ENCODE data around the gene ATP1B3.
"Not testable (repeated sequence)": the region's sequence is repeated elsewhere in the genome, so short reads cannot be mapped to it uniquely, and the experiment has no call there.

ATP1B3 gene

DNA sequence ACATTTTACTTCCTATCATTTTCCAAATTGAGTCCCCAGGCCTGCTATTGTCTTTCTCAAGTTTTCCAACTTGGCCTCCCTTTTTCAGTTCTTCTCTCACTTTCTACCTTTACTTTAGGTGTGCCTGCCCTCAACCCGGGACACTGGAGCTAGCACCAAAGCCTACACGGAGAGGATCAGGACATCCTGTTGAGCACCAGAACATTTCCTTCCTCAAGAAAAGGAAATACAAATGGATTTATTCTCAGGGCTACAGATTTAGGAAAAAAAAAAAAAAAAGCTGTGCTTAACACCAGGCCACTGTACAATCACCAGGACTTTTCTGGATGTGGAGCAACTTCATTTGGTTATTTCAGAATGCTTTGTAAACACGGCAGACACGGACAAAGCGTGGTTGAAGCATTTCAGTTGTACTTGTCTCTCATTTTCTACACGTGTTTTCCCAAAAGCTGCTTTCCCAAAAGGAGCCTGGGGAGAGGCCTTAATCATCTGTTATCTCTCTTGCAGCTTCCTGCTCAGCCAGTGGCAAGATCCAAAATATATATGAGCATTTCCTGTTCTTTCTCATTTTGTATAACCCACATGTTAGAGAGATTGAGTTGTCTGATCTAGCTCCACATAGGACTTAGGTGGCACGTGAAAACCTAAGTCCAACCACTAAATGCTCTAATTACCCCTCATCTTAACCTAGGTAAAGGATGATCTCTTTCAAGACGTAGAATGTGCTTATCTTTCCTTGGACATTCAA lies 15.5 kb upstream of the ATP1B3 start:
- DNase-seq, result no peak

DNA sequence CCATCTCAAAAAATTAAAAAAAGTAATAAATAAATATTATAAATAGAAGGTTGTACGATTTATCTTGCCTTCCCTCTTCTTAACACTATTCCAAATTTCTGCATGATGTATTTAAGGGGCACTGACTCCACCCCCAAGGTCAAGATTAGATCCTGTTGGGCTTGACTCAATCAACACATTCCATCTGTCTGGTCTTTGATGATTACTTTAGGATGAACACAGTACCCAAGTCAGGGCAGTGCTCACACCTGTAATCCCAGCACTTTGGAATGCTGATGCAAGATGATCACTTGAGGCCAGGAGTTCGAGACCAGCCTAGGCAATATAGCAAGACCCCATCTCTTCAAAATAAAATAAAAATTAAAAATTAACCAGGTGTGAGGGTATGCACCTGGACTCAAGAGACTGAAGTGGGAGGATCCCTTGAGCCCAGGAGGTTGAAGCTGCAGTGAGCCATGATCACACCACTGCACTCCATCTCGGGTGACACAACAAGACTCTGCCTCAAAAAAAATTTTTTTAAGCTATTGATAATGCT lies 14.1 kb upstream of the ATP1B3 start:
- no peak for DNase-seq

DNA sequence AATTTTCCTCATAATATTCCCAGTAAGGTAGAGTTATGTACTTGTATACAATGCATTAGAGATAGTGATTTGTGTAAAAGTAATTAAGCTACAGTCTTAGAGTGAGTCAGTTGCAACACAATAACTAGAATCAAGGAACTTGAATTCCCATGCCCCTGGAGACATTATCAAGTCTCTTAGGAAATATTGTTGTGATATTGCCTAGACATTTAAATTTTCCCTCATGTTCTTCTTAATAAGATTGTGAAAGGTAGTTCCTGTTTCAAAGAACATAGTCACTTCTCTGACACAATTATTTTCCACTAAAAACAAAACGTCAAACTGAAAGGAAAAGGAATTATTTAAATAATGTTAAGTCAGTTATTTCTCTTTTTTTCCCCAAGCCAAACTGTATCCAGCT lies 13.0 kb upstream of the ATP1B3 start:
- peak; percentile 57 for DNase-seq

DNA sequence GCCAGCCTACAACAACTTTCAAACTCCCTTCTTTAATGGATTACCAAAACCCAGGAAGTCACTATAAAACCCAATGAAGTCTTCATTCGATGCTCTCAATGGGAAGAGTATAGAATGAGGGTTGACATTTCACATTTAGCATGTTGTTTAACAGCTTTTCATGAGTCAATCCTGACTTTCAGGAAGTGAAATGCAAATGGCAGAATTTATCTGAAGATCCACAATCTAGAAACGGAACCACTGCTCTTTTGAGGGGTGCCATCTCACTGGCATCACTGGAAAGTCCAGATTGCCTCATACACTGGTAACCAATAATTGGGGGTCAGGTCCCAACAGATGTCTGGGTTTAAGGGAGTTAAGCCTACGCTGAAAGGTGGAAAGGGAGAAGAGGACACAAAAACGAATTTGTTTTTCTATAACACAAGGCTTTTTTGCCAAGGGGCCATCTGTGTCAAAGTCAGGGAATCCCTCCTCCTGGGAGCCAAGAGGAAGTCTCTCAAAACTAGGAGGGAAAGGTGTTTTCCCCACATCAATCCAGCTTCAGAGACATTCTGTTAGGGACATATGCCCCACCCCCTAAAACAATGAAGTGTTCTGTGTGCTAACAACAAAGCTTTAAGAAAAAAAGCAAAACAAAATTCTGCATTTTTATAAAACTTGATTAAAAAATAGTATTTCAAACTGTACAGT lies 12.0 kb upstream of the ATP1B3 start:
- DNase-seq, result no peak

DNA sequence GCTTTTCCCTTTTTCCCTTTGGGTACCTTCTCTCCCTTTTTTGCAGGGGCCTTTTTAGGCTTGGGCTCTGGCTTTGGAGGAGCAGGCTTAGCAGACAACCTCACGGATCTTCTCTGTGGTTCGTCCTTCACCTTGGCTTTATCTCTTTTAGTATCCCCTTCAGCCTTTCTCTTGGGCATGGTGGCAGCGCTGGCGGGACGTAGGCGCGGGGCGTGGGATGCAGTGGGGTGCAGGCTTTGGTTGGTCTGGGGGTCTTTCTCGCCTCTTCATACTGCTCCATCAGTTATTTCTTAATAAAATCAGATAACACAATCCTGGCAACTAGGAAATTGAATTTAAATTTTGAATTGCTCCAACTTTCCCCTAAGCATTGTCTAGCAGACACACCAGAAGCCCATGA lies 11.3 kb upstream of the ATP1B3 start:
- no peak for DNase-seq

DNA sequence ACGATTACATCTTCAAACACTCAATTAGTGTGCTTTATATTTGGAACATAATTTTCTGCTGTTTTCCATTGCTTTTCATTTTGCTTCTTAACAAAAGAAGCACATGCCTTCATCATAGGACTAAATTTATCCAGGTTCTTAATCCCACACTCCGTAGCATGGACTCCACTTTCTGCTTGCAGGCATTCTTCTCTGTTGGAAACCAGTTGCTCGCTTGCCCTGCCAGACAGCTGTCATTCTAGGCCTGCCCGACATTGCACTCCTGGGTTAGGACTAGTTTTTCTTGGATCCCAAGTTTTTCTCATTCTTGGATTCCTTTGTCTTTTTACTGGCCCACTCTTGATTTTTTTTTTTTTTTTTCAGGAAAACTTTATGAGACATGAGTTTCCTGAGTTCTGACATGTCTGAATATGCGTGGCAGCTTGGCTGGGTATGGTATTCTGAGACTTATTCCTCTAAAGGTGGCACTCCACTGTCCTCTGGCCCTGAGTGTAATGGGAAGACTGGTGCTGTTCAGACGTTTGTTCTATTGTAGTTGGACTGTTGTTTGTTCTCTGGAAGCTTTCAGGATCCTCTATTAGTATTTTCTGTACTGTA lies 6.3 kb upstream of the ATP1B3 start:
- no peak for DNase-seq

DNA sequence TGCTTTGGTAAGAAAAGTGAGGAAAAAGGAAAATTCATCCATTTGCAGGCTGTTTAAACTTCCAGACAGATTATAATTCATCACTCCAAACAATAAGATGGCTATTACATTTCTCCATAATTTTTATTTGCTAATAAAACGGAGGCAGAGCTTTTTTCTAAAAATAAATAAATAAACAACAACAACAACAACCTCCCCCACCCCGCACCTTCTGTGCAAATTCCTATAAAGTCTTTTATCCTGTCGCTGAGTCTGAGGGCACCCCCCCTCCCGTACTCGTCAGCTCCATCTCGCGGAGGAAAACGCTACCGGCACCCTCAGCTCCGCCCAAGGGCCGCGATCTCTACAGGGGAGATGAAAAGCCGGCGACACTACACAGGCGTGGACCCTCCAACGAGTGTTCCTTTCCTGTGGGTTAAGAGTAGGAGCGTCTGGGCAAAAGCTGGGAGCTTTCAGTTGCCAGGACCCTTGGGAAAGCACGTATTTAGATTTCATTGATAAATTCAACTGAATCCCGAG lies 1.0 kb upstream of the ATP1B3 start:
- DNase-seq, result peak; percentile 34

DNA sequence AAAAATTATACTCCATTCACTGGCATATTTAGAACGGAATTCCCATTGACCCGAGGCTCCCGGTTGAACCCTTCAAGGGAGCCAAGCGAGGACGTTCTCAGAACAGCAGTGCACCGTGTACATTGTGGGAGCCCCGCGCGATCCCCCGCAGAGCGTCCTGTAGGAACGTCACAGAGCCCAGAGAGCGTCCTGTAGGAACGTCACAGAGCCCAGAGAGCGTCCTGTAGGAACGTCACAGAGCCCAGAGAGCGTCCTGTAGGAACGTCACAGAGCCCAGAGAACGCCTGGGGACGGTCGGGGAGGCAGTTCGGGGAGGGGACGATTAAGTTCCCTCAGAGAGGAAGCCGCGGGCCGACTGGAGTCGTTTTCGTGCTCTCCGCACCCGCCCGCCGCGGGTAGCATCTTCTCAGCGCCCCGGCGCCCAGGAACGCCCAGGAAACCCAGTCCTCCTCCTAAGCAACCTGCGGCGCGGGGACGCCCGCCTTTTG lies 506 bp upstream of the ATP1B3 start:
- DNase-seq, result peak; percentile 41

DNA sequence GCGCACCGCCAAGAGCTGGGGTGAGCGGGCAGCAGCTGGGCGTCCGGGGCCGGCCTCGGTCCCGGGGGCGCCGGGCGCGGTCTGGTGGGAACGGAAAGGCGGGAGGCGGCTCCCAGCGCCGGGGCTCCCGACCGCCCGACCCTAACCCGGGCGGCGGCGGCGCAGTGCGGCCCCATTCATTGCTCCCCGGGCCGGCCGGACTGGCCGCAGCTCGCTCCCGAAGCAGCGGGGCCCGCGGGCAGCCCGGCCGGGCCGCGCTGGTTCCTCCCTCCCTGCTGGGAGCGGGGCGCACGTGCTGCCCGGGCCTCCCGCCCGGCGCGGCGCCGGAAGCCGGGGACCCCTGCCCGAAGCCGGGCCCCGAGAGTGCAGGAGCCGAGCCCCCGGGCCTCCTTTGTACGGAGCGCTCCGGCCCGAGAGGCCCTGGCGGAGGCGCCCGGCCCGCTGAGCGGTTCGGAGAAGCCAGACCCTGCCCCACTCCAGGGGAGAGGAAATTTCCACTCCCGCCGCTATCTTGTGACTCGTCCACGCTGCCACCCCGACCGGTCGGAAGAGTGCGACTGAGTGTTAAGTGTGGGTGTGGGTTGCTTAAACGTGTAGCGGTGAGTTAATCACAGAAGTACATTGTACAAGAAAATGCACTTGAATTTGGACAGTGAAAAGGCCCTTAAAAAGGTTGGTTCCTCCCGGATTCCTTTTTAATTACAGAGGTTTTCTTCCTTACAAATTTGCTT lies 613 bp downstream of the ATP1B3 start:
- peak; percentile 10 for DNase-seq

DNA sequence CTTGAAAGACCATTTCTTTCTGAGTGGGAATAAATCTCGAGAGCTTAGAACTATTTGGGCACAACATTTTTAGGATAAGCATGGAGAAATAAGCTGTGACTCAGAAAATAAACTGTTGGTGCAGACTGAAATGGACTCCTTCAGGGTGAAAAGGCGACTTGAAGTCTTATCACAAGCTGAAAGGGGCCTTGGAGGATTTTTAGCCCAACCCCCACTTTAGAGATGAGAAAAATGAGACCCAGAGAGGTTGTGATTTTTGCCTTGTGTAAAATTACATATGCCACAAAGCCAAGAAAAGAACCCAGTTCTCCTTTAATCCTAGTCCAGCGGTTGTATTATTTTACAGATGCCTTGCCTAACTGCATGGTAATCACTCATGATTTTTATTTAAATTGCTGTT lies 1.5 kb downstream of the ATP1B3 start:
- no peak for DNase-seq

DNA sequence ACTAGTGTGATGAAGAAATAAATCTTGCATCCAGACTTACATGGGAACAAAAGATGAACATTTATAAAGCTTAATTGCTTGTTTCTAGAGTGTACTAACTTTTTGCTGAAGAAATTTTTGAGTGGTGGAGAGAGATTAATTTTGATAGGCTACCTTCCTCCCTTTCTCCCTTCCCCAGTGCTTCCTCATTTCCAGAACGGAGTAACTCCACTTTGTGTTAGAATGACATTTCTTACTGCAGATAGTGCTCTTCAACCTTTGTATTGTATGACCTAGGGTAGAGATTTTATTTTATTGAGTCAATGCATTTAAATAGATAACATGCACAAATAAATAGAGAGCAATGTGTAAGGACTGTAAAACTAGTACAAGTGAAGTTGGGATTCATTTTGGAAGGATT lies 1.9 kb downstream of the ATP1B3 start:
- DNase-seq, result peak; percentile 35

DNA sequence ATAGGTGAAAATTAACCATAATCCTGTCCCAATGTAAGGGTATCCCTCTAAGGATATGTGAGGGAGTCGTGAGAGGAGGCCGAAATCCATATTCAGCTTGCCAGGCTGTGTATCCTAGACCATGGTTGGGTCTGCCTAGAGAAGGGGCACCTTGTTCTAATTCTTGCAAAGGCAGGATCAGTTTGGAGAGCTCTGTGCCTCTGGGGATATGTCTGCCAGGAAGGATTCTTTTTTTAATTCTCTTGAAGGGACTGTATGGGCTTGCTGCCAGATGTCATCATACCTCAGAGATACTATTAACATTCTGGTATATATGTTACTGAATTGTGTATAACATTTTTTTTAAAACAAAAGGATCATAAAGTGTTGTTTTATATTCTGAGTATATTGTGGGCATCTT lies 2.4 kb downstream of the ATP1B3 start:
- DNase-seq, result no peak

DNA sequence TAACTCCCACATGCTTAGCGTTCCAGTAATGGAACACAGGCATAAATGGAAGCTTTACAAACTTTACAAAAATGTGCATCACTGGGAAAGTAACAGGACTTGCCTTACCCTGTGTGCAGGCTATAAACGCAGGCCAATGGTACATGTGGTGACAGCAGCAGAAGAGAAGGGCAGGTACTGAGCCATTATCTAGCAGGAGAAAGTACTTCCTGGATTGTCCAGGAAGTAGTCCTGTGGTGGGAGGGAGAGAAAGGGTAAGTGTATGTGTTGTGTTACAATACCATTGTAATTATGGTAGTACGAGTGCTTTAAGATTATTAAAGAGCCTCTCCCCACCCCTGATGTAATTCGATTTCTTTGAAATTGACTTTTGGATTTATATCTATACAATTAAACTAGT lies 5.3 kb downstream of the ATP1B3 start:
- peak; percentile 14 for DNase-seq

DNA sequence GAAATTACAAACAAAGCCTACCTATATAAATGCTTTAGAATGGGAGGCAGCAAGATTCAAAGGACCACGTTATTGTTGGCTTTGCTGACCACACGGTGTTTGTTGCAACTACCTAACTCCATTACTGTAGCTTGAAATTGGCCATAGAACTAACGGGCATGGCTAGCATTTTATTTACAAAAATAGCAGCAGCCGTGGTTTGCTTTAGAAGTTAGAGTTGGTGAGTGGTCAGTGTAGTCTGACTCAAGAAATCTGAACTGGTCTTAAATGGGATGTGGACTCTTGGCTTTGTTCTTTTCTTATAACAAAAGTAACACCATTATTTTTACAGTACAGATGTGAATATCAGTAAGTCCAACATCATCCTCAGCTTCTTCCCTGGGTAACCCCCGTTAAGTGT lies 10.6 kb downstream of the ATP1B3 start:
- no peak for DNase-seq

DNA sequence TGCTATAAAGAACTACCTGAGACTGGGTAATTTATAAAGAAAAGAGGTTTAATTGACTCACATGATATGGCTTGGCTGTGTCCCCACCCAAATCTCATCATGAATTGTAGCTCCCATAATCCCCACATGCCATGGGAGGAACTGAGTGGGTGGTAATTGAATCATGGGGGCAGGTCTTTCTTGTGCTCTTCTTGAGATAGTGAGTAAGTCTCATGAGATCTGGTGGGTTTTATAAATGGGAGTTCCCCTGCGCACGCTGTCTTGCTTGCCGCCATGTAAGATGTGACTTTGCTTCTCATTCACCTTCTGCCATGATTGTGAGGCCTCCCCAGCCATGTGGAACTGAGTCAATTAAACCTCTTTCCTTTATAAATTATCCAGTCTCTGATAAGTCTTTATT lies 12.1 kb downstream of the ATP1B3 start:
- DNase-seq, result not testable (repeated sequence)

DNA sequence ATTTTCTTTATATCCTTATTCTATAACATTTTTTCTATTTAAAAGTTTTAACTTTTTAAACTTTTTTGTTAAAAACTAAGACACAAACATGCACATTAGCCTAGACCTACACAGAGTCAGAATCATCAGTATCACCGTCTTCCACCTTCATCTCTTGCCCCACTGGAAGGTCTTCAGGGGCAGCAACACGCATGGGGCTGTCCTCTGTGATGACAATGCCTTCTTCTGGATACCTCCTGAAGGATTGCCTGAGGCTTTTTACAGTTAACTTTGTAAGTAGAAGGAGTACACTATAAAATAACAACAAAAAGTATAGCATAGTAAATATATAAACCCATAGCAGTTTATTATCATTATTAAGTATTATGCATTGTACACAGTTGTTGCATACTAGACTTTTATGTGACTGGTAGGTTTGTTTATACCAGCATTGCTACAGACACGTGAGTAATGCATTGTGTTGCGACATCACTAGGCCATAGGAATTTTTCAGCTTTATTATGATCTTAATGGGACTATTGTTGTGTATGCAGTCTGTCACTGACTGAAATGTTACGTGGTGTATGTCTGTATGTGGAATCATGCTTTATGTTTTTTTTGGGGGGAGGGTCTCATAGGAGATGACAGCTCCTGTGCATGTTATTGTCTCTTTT lies 18.2 kb downstream of the ATP1B3 start:
- no peak for DNase-seq

DNA sequence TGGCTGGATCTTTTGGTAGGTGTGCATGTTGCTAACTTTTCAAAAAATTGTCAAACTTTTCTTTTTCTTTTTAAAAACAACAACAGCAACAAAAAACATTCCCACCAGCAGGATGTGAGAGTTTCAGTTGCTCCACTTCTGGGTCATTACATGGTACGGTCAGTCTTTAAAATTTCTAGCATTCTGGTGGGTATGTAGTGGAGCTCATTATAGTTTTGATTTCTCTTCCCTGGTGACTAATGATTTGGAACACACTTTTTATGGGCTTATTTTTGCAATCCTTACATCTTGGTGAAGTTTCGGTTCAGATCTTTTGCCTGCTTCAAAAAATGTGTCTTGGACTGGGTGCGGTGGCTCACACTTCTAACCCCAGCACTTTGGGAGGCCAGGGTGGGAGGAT lies 19.3 kb downstream of the ATP1B3 start:
- no peak for DNase-seq

DNA sequence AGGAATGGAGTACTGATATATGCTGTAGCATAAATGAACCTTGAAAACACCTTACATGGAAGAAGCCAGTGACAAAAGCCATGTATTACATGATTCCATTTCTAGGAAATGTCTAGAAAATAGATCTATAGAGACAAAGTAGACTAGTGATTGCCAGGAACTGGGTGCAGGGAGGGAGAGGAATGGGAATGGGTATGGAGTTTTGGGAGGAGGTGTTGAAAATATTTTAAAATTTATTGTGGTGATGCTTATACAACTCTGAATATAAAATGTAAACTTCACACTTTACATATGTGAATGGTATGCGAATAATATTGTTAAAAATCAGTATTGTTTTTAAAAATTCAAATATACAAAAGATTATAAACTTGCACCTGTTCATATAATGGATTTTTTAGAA lies 22.5 kb downstream of the ATP1B3 start:
- no peak for DNase-seq

DNA sequence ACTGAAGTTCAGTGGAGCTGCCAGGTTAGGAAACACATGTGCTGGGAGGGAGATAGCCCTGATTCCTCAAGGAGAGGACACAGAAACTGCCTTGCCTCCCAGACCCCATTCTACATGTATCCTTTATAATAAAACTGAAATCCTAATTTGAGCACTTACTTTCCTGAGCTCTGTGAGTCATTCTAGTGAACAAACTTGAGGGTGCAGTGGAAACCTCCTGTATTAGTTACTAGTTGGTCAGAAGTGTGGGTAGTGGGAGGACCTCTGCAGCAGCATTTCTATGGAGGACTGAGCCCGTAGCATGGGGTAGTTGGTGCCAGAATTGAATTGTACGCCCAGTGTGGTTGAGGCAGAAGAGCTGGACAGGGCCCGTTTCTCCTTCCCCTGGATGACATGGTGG lies 23.9 kb downstream of the ATP1B3 start:
- DNase-seq, result no peak

DNA sequence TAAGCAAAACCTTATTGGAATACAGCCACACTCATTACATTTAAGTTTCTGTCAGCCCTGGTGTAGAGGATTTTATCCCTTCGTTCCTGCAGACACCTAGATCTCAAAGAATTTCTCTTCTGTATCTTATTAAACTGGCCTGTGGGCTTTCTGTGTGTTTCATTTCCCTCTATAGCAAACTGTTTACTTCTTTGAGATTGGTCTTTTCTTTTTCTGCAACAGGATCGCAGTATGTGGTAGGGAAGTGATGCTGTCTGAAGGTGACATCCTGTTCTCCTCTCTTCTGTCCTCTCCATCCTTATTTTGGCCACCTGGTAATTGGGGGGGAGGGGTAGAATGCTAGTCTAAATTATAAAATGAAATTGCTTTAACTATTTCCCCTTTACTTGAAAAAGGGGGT lies 25.5 kb downstream of the ATP1B3 start:
- DNase-seq, result no peak

DNA sequence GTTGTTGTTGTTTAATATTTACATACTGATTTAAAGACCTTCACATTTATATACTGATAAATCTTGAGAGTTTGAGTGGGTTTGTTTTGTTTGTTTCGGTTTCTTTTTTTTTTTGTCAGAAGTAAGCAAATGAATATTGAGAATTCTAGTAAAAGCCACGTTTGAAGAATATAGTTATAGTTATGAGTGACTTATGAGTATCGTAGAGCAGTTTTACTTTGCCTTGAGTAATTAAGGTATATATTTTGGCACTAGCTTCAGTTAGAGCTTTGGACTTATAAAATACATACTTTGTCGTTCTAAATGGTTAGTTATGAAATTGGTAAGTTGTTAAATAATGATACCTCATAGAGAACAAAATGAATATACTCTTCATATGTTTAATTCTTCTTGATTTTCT lies 27.8 kb downstream of the ATP1B3 start:
- DNase-seq, result no peak

DNA sequence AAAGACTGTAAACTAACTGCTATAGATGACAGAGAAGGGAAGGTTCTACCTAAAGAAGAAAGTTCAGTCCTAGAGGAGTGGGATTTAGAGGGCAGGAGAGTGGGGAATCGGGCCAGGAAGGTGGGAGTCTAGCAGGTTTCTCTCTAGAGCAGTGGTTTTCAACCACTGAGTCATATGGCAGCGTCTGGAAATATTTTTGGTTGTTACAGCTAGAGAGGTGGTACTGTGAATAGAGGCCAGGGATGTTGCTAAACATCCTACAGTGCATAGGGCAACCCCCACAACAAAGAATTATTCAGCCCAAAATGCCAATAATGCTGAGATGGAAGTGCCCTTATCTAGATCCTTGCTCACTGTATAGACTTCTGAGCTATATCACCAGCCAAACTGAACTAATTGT lies 28.7 kb downstream of the ATP1B3 start:
- no peak for DNase-seq

DNA sequence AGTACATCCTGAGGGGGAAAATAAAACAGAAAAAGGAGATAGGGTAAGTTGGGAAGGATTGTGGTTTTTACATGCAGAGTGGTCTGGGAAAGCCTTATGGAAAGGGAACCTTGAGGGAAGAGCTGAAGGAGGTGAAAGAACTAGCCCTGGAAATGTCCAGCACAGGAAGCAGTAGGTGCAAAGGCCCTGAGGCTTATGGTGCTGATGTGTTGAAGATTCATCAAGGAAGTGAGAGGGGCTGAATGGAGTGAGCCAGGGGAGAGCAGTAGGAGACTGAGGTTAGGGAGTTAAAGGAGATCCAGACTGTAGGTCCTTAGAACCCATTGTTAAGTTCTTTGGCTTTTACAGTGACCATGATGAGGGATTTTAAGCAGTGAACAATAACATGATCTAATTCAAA lies 33.0 kb downstream of the ATP1B3 start:
- DNase-seq, result no peak

Data from GF-D8 (cell line).